Measurements from ENCODE around the gene WASF2. TPM values are rescaled to one million over a fixed set of nuclear protein-coding genes. Genes with fewer than 3 reads are reported as not detected.
A peak's percentile ranks its signal among the peaks of the same experiment; 100 is the strongest.

Gene WASF2
- total and polyA plus RNA-seq, 2 of the 8 experiments (the other 6 are each of a cell fraction or from before 2014, with no cell fraction given), result 32.1 to 86.6 TPM

DNA sequence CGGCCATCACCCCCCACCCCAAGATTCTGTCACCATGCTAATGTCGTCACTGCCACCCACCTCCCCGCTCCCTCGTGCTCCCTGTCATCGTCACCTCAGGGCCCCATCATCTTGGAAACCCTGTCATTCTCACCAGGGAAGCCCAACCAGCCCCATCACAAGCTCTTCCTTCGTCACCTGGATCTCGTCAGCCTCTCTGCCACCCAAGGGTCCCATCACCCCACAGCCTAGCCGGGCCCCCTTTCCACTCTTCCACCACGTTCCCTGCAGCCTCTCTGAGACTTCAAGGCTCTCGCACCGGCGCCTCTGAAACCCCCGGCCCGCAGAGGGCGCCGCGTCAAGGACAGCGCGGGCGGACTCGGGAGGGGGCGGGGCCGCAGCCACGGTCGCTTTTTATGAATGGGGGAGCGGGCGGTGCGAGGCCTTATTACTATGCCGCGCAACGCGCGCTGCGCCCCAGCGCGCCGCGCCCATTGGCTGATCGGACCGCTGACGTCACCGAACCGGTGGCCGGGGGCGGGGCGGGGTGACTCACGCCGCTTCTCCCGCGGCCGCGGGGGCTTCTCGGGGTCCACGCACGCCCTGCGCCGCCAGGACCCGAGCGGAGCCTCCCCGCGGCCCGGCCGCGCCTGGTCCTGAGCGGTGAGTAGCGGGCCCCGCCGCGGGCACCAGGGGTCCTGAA is 97.7 kb downstream of the WASF2 start, which contains the start of gene GPR3 (continued):
- TF ChIP-seq, protein P1, sequence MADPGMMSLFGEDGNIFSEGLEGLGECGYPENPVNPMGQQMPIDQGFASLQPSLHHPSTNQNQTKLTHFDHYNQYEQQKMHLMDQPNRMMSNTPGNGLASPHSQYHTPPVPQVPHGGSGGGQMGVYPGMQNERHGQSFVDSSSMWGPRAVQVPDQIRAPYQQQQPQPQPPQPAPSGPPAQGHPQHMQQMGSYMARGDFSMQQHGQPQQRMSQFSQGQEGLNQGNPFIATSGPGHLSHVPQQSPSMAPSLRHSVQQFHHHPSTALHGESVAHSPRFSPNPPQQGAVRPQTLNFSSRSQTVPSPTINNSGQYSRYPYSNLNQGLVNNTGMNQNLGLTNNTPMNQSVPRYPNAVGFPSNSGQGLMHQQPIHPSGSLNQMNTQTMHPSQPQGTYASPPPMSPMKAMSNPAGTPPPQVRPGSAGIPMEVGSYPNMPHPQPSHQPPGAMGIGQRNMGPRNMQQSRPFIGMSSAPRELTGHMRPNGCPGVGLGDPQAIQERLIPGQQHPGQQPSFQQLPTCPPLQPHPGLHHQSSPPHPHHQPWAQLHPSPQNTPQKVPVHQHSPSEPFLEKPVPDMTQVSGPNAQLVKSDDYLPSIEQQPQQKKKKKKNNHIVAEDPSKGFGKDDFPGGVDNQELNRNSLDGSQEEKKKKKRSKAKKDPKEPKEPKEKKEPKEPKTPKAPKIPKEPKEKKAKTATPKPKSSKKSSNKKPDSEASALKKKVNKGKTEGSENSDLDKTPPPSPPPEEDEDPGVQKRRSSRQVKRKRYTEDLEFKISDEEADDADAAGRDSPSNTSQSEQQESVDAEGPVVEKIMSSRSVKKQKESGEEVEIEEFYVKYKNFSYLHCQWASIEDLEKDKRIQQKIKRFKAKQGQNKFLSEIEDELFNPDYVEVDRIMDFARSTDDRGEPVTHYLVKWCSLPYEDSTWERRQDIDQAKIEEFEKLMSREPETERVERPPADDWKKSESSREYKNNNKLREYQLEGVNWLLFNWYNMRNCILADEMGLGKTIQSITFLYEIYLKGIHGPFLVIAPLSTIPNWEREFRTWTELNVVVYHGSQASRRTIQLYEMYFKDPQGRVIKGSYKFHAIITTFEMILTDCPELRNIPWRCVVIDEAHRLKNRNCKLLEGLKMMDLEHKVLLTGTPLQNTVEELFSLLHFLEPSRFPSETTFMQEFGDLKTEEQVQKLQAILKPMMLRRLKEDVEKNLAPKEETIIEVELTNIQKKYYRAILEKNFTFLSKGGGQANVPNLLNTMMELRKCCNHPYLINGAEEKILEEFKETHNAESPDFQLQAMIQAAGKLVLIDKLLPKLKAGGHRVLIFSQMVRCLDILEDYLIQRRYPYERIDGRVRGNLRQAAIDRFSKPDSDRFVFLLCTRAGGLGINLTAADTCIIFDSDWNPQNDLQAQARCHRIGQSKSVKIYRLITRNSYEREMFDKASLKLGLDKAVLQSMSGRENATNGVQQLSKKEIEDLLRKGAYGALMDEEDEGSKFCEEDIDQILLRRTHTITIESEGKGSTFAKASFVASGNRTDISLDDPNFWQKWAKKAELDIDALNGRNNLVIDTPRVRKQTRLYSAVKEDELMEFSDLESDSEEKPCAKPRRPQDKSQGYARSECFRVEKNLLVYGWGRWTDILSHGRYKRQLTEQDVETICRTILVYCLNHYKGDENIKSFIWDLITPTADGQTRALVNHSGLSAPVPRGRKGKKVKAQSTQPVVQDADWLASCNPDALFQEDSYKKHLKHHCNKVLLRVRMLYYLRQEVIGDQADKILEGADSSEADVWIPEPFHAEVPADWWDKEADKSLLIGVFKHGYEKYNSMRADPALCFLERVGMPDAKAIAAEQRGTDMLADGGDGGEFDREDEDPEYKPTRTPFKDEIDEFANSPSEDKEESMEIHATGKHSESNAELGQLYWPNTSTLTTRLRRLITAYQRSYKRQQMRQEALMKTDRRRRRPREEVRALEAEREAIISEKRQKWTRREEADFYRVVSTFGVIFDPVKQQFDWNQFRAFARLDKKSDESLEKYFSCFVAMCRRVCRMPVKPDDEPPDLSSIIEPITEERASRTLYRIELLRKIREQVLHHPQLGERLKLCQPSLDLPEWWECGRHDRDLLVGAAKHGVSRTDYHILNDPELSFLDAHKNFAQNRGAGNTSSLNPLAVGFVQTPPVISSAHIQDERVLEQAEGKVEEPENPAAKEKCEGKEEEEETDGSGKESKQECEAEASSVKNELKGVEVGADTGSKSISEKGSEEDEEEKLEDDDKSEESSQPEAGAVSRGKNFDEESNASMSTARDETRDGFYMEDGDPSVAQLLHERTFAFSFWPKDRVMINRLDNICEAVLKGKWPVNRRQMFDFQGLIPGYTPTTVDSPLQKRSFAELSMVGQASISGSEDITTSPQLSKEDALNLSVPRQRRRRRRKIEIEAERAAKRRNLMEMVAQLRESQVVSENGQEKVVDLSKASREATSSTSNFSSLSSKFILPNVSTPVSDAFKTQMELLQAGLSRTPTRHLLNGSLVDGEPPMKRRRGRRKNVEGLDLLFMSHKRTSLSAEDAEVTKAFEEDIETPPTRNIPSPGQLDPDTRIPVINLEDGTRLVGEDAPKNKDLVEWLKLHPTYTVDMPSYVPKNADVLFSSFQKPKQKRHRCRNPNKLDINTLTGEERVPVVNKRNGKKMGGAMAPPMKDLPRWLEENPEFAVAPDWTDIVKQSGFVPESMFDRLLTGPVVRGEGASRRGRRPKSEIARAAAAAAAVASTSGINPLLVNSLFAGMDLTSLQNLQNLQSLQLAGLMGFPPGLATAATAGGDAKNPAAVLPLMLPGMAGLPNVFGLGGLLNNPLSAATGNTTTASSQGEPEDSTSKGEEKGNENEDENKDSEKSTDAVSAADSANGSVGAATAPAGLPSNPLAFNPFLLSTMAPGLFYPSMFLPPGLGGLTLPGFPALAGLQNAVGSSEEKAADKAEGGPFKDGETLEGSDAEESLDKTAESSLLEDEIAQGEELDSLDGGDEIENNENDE (IDR thresholded peaks at IDR 0.05; ENCODE audit: insufficient replicate concordance, low read length), result no peak
- TF ChIP-seq BCL11A (IDR thresholded peaks at IDR 0.05; ENCODE audit: low read depth in 2 of 2, low read length in 2 of 2) (no peak), CHD1 (IDR thresholded peaks at IDR 0.05; ENCODE audit: low read depth, low read length) (no peak), CHD2 (IDR thresholded peaks at IDR 0.05; ENCODE audit: low read length) (no peak), SIN3A (conservative IDR thresholded peaks at IDR 0.05 in 1 of 2, IDR thresholded peaks at IDR 0.05 in 1 of 2; ENCODE audit: low read depth in 1 of 2, low read length in 2 of 2) (no peak; a peak in 2 of 4 replicates), HDAC2 (IDR thresholded peaks at IDR 0.05; ENCODE audit: borderline replicate concordance in 1 of 2, low read depth in 2 of 2, low read length in 2 of 2) (0 out of 4 replicates have a peak, but pooled peaks of 1 of the 2 experiments have one; percentile 30), CBX8 (IDR thresholded peaks at IDR 0.05; ENCODE audit: borderline replicate concordance, low read depth, low read length) (no peak), KDM4A (IDR thresholded peaks at IDR 0.05; ENCODE audit: low read depth, low read length, severe bottlenecking) (peak; percentile 58)
- TF ChIP-seq, protein P2, sequence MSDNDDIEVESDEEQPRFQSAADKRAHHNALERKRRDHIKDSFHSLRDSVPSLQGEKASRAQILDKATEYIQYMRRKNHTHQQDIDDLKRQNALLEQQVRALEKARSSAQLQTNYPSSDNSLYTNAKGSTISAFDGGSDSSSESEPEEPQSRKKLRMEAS (IDR thresholded peaks at IDR 0.05), result peak; percentile 56

All from H1 (cell line).